GM12864 (cell line): ENCODE results near the gene RCN2.
A peak's percentile ranks its signal among the peaks of the same experiment; 100 is the strongest.

Source experiments
- DNase-seq: peaks from one replicate; pipeline ENCODE4 v3.0.0-alpha.2; 2011; ENCODE audit warnings: low read depth
- H3K4me3 ChIP-seq: 2 replicates; pipeline ENCODE4 v1.5.1; 2011; ENCODE audit warnings: mild to moderate bottlenecking, low read depth, low read length, control low read depth
- TF ChIP-seq, protein P1 (sequence below): IDR thresholded peaks from 2 replicates; pipeline ENCODE4 v1.5.1; 2011; ENCODE audit warnings: low read depth, mild to moderate bottlenecking, moderate library complexity, low read length, control low read depth, inconsistent platforms; ENCODE audit errors: missing control alignments

Gene RCN2

GRCh38 chr15:76991048-76991447 lies 59.5 kb downstream of the RCN2 start:
- DNase-seq = no peak
- H3K4me3 ChIP-seq = no peak overlapping the region
- TF ChIP-seq, protein P1, sequence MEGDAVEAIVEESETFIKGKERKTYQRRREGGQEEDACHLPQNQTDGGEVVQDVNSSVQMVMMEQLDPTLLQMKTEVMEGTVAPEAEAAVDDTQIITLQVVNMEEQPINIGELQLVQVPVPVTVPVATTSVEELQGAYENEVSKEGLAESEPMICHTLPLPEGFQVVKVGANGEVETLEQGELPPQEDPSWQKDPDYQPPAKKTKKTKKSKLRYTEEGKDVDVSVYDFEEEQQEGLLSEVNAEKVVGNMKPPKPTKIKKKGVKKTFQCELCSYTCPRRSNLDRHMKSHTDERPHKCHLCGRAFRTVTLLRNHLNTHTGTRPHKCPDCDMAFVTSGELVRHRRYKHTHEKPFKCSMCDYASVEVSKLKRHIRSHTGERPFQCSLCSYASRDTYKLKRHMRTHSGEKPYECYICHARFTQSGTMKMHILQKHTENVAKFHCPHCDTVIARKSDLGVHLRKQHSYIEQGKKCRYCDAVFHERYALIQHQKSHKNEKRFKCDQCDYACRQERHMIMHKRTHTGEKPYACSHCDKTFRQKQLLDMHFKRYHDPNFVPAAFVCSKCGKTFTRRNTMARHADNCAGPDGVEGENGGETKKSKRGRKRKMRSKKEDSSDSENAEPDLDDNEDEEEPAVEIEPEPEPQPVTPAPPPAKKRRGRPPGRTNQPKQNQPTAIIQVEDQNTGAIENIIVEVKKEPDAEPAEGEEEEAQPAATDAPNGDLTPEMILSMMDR = no peak

- no peak for DNase-seq
- no peak overlapping the region for H3K4me3 ChIP-seq
- TF ChIP-seq, protein P1 = no peak
These were observed 60.4 kb downstream of the RCN2 start for GRCh38 chr15:76991741-76992645.

GRCh38 chr15:76993114-76993725 lies 61.7 kb downstream of the RCN2 start:
- TF ChIP-seq, protein P1 = no peak
- DNase-seq = no peak
- no peak overlapping the region for H3K4me3 ChIP-seq

- H3K4me3 ChIP-seq = no peak overlapping the region
- DNase-seq = no peak
- TF ChIP-seq, protein P1 = no peak
These were observed 62.5 kb downstream of the RCN2 start for GRCh38 chr15:76994001-76994400.

- no peak overlapping the region; the same call in 1 of the 2 replicates for H3K4me3 ChIP-seq
- DNase-seq = no peak
- TF ChIP-seq, protein P1 = no peak
These were observed 62.9 kb downstream of the RCN2 start for GRCh38 chr15:76994496-76994895.

- TF ChIP-seq, protein P1 = no peak
- H3K4me3 ChIP-seq = peak within 1 kb of the TSS; percentile 67
- no peak for DNase-seq
These were observed 63.7 kb downstream of the RCN2 start, which contains the start of gene PSTPIP1 for GRCh38 chr15:76994971-76995945. TSS of gene PSTPIP1 (plus strand) at chr15:76995126. CDS start at chr15:76995574, 448 bp downstream.
